Measurements from ENCODE around the gene MAD1L1. TPM values are rescaled to one million over a fixed set of nuclear protein-coding genes. Genes with fewer than 3 reads are reported as not detected.

The MAD1L1 gene
- total and polyA plus RNA-seq, 2 of the 13 experiments (the other 11 are each of a cell fraction or from before 2014, with no cell fraction given), result 17.4 to 64.7 TPM

GRCh38 chr7:2144926-2145325, 87.8 kb downstream of the MAD1L1 start (continued):
- TF ChIP-seq, protein P1, sequence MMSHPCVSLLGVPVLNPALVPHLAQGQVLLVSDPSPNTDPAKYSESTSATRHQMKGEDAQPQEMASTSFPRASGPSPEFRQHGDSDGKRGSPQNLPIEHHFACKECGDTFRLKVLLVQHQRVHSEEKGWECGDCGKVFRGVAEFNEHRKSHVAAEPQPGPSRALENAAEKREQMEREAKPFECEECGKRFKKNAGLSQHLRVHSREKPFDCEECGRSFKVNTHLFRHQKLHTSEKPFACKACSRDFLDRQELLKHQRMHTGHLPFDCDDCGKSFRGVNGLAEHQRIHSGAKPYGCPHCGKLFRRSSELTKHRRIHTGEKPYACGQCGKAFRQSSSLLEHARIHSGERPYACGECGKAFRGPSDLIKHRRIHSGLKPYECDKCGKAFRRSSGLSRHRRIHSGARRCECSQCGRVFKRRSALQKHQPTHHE (CRISPR knock-in tag; IDR thresholded peaks at IDR 0.05; ENCODE audit: borderline replicate concordance), result no peak
- TF ChIP-seq ZNF317 (CRISPR knock-in tag; IDR thresholded peaks at IDR 0.05) (no peak), HCFC1 (IDR thresholded peaks at IDR 0.05; ENCODE audit: low read depth, low read length) (no peak), MIER3 (CRISPR knock-in tag; IDR thresholded peaks at IDR 0.05; ENCODE audit: borderline replicate concordance) (no peak), ZNF205 (CRISPR knock-in tag; IDR thresholded peaks at IDR 0.05) (no peak), ZNF10 (CRISPR knock-in tag; IDR thresholded peaks at IDR 0.05; ENCODE audit: borderline replicate concordance, low read depth) (no peak), ZNF33B (CRISPR knock-in tag; IDR thresholded peaks at IDR 0.05) (no peak), ZSCAN5A (CRISPR knock-in tag; IDR thresholded peaks at IDR 0.05; ENCODE audit: borderline replicate concordance) (no peak)

GRCh38 chr7:2143981-2144595, 88.7 kb downstream of the MAD1L1 start:
- ChIA-PET POLR2A (no interaction called here), CTCF (ENCODE audit: low intra/inter-chr PET ratio, low total read pairs) (no interaction called here)
- intact Hi-C loops (cut with micrococcal nuclease; ENCODE audit: unreplicated experiment), result no loop called here
- Histone ChIP-seq H3K9ac (ENCODE audit: insufficient read depth, low read depth, low read length) (no peak overlapping the region), H2AFZ (ENCODE audit: low read length) (no peak overlapping the region), H3K4me3 (replicated peaks in 1 of 3; ENCODE audit: insufficient read depth in 1 of 3, low read depth in 2 of 3, low read length in 3 of 3) (no peak overlapping the region), H3K79me2 (ENCODE audit: insufficient read depth, low read length) (no peaks in the 10 kb centered on the region), H4K20me1 (ENCODE audit: insufficient read depth, low read length) (no peaks in the 10 kb centered on the region), H3K4me1 (ENCODE audit: insufficient read depth, low read length) (peaks cover 6% of the 10 kb centered on the region), H3K36me3 (replicated peaks in 1 of 2; ENCODE audit: control insufficient read depth in 1 of 2, insufficient read depth in 2 of 2, low read length in 2 of 2) (peaks cover 26 to 63% of the 10 kb centered on the region in 2 experiments), H3K9me3 (ENCODE audit: low read length) (no peaks in the 10 kb centered on the region), H3K4me2 (ENCODE audit: low read depth, low read length) (no peak overlapping the region), H3K27ac (ENCODE audit: extremely low read length, insufficient read depth, low read length) (no peak overlapping the region), H3K27me3 (ENCODE audit: control insufficient read depth in 1 of 2, insufficient read depth in 2 of 2, low read length in 2 of 2) (no peaks in the 10 kb centered on the region)
- BruUV-seq (replicated peaks), result no TSS peak
- ATAC-seq (no peak), FAIRE-seq (no peak), DNase-seq (ENCODE audit: low spot score) (no peak)
- in situ Hi-C loops (cut with HindIII; ENCODE audit: extremely low pct_ligation_motif_present, low pct_unique_long_range_greater_than_20kb), result no loop called here
- 97% methylated on average over 11 of the region's 25 CpGs for WGBS (ENCODE audit: low lambda C conversion rate)
- TF ChIP-seq IRF2 (CRISPR knock-in tag; IDR thresholded peaks at IDR 0.05) (no peak), ZNF644 (CRISPR knock-in tag; IDR thresholded peaks at IDR 0.05; ENCODE audit: low read depth) (no peak), REL (CRISPR knock-in tag; conservative IDR thresholded peaks at IDR 0.05) (no peak)

Data from HepG2 (cell line).